Superior temporal gyrus (tissue), 1 donor: ENCODE data around the gene CALN1.
"Not testable (repeated sequence)": the region's sequence is repeated elsewhere in the genome, so short reads cannot be mapped to it uniquely, and the experiment has no call there.

Experiments used
- DNase-seq: peaks from one replicate; pipeline ENCODE4 v3.0.0-alpha.2; 2016; ENCODE audit errors: extremely low spot score

CALN1 gene

GRCh38 chr7:72412121-72412618 is at the start of gene CALN1:
Gene CALN1, minus strand, starts transcription at chr7:72412338.
- not testable (repeated sequence) for DNase-seq

GRCh38 chr7:72453471-72453870 is 41.3 kb upstream of the CALN1 start:
- no peak for DNase-seq

GRCh38 chr7:72447465-72448204 is 35.5 kb upstream of the CALN1 start:
- DNase-seq = no peak

DNA sequence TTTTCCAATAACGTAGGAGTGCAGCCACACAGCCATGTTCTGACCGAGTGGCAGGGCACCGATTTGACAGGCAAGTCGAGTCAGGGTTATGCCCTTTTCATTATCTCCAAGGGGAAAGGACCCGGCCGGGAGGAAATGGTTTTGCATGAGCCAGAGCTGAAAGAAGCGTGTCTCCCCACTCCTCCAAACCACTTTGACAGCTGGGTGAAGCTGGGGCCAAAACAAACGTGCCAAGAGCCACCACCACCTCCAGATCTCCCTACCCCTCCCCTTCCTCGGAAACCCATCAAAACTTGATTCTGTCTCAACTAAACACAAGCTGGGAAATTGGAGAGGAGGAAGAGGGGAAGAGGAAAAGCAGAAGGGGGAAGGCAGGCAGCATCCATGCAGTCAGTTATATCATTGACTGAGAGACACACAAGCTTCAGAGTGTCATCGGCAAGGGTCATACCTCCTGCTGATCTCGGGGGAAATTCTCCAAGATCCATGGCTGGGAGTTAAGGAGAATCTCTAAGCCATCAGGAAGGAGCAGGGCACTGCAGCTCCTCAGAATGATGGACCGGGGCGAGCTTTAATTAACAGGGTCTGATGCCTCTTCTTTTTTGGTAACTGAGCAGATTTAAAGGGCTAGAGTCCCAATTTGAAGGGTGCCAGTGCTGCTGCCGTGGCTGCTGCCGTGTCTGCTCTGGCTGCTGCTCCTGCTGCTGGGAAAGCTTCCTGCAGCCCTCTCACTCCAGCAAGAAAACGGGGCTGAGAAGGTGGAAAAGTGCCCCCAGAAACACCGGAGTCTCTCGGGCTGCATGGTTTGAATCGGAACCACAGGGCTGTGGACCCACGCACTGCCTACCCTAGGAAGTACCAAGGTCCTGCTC is 34.7 kb upstream of the CALN1 start:
- DNase-seq = no peak

DNA sequence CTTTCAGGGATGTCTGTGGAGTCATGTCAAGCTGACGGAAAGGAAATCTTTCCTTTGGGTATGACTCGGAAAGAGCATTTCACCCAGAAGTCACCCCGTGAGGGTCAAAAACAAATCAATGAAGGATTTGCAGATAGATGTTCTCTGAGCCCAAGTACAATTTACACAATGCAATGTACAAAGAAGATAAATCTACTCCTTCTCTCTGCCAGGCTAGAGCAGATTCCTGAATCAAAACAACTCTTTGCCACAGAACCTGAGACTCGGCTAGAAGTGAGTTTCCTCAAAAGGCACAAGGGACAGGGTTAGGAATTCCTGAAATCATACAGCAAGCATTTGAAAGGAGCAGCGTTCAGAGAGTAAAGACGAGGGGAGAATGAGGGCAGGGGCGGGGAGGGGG is 34.0 kb upstream of the CALN1 start:
- no peak for DNase-seq

GRCh38 chr7:72445580-72445979 is 33.4 kb upstream of the CALN1 start:
- no peak for DNase-seq

DNA sequence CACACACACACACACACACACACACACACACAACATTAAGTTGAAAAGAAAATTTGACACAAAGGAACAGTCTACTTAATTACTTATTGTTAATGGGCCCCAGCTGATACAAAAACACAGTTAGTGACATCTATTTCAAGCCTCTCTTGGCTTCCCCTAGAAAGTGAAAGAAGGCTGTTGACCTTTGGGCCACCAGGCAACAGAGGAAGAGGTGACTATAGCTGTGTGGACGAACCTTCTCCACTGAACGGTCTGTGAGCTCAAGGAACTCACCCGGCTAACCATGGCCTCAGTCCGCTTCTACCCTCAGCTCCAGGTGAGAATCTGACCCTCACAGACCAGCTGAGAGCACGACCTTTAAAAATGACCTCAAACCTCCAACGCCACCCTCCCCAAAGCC is 32.9 kb upstream of the CALN1 start:
- no peak for DNase-seq

DNA sequence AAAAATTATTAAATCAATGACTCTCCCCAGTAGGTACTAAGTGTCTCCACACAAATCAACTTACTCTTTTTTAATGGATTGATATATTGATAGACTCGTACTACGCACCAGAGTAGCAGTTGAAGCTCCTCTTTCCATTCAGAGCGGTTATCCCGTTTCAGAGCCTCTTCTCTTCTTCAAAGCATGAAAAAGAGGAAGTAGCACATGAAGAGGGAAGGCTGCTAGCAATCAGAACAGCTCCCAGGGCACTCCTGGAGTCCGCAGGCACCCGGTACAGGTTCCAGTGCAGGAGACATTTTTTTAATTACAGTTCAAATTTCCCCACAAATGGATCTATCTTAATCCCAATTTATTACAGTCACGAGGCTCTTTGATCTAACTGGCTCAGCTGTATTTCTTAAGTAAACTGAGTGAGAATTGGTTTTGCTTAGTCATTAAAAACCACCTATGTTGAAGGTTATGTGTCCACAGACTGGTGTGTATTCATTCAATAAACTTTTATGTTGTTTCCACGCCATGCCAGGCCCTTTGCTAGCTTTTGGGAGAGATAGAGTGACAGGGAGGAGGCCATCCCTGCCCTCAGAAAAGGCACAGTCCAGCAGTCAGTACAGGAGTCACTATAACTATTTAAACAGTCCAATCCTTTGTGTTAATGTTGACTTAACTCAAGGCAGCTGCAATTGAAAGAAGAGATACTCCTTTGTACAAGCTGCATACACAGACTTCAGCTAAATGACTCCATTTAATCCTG is 32.1 kb upstream of the CALN1 start:
- DNase-seq = no peak

DNA sequence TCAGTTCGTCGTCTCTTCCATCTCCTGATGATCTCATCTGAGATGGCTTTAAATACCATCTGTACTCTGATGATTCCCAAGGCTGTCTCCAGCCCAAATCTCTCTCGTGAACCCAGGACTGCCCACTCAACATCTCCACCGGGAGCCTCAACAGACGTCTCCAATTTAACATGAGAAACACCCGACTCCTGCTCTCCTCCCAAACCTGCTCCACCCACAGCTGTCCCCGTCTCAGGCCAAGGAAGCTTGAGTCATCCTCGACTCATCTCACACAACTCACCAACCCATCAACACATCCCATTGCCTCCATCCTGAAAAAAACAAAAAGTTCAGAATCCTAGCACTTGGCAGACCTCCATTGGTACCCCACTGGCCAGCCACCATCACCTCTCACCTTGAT is 29.7 kb upstream of the CALN1 start:
- DNase-seq = peak; percentile 47

DNA sequence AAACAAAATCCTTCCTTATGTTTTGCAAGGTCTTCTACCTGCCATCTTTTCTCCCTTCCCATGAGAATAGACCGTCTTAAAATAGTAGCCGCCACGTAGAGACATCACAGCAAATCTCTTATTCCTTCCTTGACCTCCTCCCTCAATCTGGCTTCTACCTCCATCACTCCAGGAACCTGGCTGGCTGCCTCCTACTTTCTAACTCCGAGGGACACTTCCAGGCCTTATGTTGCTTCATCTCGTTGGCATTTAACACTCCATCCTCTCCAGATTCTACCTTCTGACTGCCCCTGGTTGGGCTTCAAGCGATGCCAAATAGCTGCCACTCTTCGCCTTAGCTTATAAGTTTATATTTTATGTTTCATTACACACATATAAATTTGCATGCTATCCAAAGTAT is 26.4 kb upstream of the CALN1 start:
- DNase-seq = no peak

GRCh38 chr7:72437610-72438009 is 25.5 kb upstream of the CALN1 start:
- DNase-seq = no peak

- DNase-seq = no peak
Measured at GRCh38 chr7:72437061-72437585, 25.0 kb upstream of the CALN1 start.

DNA sequence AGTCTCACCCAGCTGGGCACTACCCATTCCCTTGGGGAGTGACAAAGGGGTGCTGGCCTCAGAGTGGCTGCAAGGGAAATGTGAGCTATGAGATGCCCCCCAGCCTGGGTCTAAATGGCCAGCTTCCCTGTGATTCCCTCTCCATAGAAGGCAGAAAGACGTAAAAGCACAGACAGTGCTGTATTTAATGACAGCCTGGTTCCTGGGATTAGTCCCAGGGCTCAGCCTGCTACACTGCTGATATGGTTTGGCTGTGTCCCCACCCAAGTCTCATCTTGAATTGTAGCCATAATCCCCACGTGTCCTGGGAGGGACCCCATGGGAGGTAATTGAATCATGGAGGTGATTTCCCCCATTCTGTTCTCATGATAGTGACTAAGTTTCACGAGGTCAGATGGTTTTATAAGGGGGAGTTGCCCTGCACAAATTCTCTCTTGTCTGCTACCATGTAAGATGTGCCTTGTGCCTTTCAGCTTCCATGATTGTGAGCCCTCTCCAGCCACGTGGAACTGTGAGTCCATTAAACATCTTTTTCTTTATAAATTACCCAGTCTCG is 23.9 kb upstream of the CALN1 start:
- no peak for DNase-seq

DNA sequence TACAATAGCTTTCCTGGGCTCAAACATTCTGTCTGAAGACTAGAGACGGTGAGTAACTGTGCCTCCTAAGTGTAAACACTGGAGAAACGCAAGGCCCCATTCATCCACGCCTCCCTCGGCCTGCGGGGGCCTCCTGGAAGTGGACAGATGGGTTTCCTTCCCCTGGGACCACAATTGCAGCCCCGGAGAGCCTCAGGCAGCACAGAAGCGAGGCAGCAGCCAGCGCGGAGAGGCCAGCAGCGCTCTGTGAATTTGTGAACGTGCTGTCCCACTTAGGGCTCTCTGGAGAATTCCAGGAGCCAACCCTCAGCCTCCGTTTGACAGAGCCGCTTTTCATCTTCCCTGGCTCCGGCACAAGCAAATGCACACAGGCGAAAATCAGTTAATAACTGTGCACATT is 23.2 kb upstream of the CALN1 start:
- DNase-seq = no peak

- DNase-seq = no peak
Measured at GRCh38 chr7:72430531-72430930, 18.4 kb upstream of the CALN1 start.

DNA sequence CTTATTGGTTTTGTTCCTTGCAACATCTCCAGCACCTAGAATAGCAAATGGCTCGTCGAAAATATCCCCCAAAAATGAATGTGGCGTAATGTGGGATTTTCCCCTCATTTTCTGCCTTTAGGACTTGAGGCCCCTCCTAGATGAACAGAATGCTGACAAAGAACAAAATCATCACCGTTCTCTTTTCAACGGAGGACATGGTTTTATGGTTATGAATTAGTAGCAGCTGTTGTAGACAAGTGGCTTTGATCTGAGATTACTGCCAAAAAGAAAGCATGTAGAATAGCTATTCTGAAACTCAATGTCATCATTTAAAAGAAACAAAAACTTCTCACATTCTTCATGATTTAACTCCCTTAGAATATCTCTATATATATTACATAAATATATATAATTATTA is 17.2 kb upstream of the CALN1 start:
- DNase-seq = no peak

- DNase-seq = no peak
Measured at GRCh38 chr7:72416846-72417245, 4.7 kb upstream of the CALN1 start.

- DNase-seq = no peak
Measured at GRCh38 chr7:72415586-72415985, 3.4 kb upstream of the CALN1 start.

DNA sequence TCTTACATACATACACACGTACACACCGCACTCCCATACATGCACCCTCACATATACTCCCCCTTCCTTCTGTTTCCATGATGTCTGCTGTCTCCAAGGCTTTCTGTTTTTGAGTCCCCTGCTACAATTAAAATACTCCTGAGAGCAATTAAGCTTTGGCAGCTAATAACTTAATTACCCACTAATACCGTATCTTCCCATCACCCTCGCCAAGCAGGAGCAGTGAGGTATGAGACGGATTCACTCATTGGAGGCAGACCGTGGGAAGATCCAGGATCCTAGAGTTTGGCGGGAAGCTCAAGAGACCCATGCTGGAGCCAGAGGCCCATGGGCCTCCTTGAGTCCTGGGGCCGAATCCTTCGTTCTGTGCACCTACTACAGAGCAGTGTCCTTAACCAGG is 1.7 kb upstream of the CALN1 start:
- no peak for DNase-seq

GRCh38 chr7:72413290-72413689 is 1.2 kb upstream of the CALN1 start:
- DNase-seq = no peak

DNA sequence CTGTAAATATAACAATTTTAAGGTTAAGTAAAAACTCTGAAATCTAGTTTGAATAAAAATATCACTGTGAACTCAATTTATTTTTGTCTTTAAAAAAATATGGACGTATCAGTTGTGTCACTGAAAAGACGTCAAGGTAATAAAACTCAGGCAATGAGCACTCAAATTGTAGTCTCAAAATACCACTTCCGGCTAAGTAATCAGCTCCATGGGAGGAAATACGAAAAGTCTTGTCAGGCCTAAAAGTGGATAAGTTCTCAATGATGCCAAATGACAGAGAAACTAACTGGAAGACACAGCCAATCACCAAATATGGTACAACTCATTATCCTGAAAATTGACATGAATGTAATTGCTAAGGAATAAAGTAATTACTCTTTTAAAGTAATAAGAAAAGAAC is 719 bp downstream of the CALN1 start:
- no peak for DNase-seq

DNA sequence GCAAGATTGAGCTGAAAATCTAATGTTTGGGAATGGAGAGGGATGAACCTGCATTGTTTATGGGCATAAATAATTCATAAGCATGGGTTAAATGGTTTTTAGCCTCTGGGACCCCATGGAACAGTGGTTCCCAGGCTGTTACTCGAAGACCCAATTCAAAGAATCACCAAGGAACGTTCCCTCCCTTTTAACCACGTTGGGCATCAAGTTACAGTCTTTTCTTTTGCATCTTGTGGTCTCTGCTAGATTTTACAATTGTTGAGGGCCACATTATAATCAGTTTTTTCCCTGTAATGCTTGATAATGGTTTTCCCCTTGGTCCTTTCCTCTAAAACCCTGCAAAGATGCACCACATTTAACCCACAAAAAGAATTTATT is 2.5 kb downstream of the CALN1 start:
- no peak for DNase-seq
